ENCODE results near the gene CHADL.

GRCh38 chr22:41285820-41286638 lies 45.3 kb upstream of the CHADL start, which contains the start of gene RANGAP1:
- TF ChIP-seq CTCF (IDR thresholded peaks at IDR 0.05; ENCODE audit: low read length): no peak
- no peak for TF ChIP-seq EZH2 (optimal IDR thresholded peaks at IDR 0.05; ENCODE audit: low read depth, low read length)
